Activated CD4-positive, alpha-beta T cell treated with anti-CD3 and anti-CD28 coated beads, Interleukin-2, amount 50 U/mL, for 48 hours (primary cell): Measurements from ENCODE around the gene DYRK1B.
A peak's percentile ranks its signal among the peaks of the same experiment; 100 is the strongest.

Experiments
- DNase-seq, 2 experiments: peaks; one replicate each; pipeline ENCODE4 v3.0.0-alpha.2; 2020

Gene DYRK1B

GRCh38 chr19:39852882-39853281 lies 18.9 kb upstream of the DYRK1B start:
- no peak for DNase-seq

GRCh38 chr19:39850892-39851291 lies 16.9 kb upstream of the DYRK1B start:
- no peak for DNase-seq

- DNase-seq, result no peak
These were observed 14.4 kb upstream of the DYRK1B start for GRCh38 chr19:39848392-39848791.

GRCh38 chr19:39847525-39847924 lies 13.6 kb upstream of the DYRK1B start:
- no peak for DNase-seq

- no peak for DNase-seq
These were observed 12.9 kb upstream of the DYRK1B start for GRCh38 chr19:39846678-39847486.

GRCh38 chr19:39845933-39846677 lies 12.1 kb upstream of the DYRK1B start, which contains the start of gene FBL:
Gene FBL, minus strand, starts transcription at chr19:39846379. Its CDS starts 79 bp downstream, at chr19:39846300.
- peak; percentile 98 for DNase-seq

GRCh38 chr19:39845584-39845932 lies 11.6 kb upstream of the DYRK1B start:
- peak in 1 of 2 experiments; percentile 26 for DNase-seq

GRCh38 chr19:39845172-39845571 lies 11.2 kb upstream of the DYRK1B start:
- DNase-seq, result no peak

GRCh38 chr19:39843919-39844793 lies 10.2 kb upstream of the DYRK1B start:
- DNase-seq, result no peak

- no peak for DNase-seq
These were observed 8.9 kb upstream of the DYRK1B start for GRCh38 chr19:39842693-39843435.

GRCh38 chr19:39841041-39841440 lies 7.1 kb upstream of the DYRK1B start:
- DNase-seq, result no peak

- DNase-seq, result no peak
These were observed 6.5 kb upstream of the DYRK1B start for GRCh38 chr19:39840492-39840891.

GRCh38 chr19:39839678-39840327 lies 5.8 kb upstream of the DYRK1B start:
- no peak for DNase-seq

GRCh38 chr19:39838569-39838968 lies 4.6 kb upstream of the DYRK1B start:
- DNase-seq, result no peak

- no peak for DNase-seq
These were observed 4.0 kb upstream of the DYRK1B start for GRCh38 chr19:39837978-39838377.

GRCh38 chr19:39834287-39834841 lies 402 bp upstream of the DYRK1B start:
- no peak for DNase-seq

- no peak for DNase-seq
These were observed 850 bp downstream of the DYRK1B start for GRCh38 chr19:39833160-39833463.

- no peak for DNase-seq
These were observed 1.4 kb downstream of the DYRK1B start for GRCh38 chr19:39832341-39833083.

GRCh38 chr19:39831679-39832078 lies 2.3 kb downstream of the DYRK1B start:
- no peak for DNase-seq

GRCh38 chr19:39830847-39831246 lies 3.1 kb downstream of the DYRK1B start:
- DNase-seq, result no peak

GRCh38 chr19:39830406-39830805 lies 3.6 kb downstream of the DYRK1B start:
- no peak for DNase-seq
